Stimulated activated CD8-positive, alpha-beta memory T cell treated with anti-CD3 and anti-CD28 coated beads, Interleukin-7, amount 100 ng/mL, for 1 hour (primary cell): ENCODE data around the gene RASGRF1.

ENCODE experiments used
- DNase-seq, 2 donors: peaks; one replicate each; pipeline ENCODE4 v3.0.0-alpha.2; 2020; ENCODE audit warnings: low read depth in 2 of 2

RASGRF1 gene

DNA sequence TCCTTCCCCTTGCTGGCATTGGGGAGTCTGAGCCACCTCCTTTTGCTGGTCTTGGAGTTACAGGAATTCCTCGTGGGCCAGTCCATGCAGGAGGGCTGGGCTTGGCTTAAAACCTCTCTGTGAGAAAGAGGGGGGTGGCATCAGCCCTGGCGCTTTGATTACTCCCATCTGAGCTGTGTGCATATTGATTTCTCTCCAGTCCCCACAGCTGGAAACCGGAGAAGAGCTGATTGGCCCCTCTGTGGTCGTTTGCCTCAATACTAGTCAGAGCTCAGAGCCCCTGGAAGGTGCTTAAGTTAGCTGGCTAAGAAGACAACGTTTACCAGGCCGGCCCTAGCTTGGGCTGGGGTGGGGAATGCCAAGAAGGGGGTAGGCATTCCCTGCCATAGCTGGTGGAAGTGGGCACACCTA is 4.0 kb upstream of the RASGRF1 start:
- no peak for DNase-seq

- DNase-seq, result no peak
Observed at GRCh38 chr15:79093352-79093935, 2.9 kb upstream of the RASGRF1 start.

DNA sequence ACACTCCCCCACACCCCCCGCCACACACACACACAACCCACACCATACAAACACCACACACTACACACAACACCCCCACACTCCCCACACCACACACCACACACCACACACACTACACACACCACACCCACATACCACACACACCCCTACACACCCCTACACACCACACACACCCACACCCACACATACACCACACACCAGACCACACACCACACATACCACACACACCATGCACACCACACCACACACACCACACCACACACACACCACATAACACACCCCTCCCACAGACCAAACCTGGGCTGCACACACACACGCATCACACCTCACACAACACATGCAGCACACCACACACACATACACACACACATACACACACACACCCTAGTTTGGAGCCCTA is 1.8 kb upstream of the RASGRF1 start:
- DNase-seq, result no peak

DNA sequence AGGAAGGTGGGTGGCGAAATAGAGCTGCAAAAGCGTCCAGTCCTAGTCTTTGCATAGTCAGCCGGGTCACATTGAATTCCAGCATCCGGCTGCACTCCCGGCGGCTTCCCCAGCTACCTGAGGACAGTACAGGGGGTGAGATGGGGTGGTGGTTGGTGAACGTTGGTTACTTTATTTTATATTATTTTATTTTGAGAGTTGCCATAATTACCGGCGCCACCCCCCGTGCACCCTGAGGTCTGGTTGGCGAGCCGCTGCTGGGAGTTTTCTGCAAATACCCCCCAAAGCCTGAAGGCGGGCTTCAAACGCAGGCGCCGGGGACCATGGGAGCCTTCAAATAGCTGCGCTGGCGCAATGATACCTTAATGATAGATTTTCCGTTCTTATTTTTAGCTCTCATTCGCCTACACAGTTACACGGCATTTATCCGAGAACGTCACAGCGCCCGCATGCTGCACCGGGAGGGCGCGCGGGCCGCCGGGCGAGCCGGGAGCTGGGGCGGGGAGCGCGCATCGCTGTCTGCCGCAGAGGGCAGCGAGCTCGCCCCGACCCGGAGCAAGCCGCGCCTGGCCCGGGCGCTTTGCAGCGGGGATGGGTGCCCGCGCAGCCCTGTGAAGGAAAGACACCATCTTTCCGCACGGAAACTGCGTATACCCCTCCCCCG is 756 bp upstream of the RASGRF1 start:
- no peak for DNase-seq

DNA sequence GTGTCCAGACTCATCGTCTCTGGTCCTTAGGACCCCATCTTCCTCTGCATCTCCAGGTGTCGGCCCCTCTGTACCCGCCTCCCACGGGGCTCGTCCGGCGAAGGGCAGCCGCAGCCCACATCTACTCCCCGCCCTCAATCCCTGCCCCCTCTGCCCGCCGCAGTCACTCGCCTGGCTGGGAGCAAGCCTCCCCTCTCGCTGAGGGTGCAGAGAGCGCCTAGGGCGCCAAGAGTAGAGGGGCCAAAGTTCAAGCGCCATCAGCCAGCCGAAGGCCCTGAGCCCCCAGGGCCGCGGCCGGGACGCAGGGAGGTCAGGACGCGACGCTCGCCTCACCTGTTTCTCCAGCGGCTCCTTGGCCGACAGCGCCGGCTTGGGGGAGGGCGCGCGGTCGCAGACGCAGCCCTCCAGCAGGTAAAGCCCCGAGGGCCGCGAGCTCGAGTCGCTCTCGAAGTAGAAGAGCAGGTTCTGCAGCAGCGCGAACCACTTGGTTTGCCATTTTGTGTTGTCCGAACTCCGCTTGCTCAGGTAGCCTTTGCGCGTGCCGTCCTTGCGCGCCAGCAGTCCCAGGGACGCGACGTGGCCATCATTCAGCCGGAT is 592 bp downstream of the RASGRF1 start:
- no peak for DNase-seq

GRCh38 chr15:79089331-79089889 is 1.2 kb downstream of the RASGRF1 start:
- no peak for DNase-seq

DNA sequence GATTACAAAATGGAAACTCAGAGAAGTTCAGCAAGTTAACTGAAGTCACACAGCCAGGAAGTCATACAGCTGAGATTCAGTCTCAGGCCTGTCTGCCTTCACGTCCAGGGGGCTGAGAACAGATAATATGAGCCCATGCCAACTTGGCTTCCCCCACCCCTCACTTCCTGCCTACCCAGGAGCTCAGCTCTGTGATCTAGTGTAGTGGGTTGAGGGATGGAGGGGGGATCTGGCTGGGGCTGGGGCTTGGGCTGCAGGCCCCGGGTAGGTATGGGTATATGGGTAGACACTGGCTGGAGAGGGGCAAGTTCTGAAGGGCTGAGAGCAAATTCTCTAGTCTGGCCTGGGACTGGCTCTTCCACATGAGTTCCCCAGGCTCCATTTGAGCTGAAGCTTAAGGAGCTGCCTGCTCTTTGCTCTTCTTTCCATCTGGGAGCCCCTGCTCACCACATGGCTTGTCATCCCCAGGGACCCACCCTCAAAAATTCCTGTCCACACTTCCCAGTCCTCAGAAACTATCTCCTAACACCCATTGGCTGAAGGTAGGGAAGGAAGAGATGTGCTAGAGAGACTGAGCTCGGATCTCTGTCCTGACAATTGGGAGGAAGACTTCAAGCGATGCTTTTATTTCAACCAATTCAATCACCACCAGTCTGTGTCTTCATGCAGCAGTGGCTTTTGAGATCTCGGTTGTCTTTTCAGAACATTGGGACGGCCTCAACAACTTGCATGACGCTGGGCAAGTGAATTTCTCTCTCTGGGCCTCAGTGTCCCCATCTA is 2.0 kb downstream of the RASGRF1 start:
- no peak for DNase-seq

DNA sequence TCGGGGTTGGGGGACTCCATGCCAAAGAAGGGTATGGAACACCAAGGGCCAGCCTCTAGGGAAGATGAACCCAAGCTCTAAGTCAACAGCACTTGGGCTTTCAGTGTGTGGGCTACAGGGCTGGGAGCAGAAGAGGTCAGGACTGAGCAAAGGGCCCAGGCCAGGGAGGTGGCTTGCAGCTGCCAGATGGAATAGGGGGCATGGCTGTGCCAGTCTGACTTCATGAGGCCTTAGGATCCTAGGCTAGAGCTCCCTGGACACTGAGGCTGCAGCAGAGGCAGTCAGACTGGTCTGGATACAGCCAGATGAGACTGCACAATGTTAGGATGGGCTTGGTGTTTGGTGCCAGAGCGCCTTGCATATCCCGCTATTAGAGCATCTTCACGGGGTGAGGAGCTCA is 3.8 kb downstream of the RASGRF1 start:
- no peak for DNase-seq

DNA sequence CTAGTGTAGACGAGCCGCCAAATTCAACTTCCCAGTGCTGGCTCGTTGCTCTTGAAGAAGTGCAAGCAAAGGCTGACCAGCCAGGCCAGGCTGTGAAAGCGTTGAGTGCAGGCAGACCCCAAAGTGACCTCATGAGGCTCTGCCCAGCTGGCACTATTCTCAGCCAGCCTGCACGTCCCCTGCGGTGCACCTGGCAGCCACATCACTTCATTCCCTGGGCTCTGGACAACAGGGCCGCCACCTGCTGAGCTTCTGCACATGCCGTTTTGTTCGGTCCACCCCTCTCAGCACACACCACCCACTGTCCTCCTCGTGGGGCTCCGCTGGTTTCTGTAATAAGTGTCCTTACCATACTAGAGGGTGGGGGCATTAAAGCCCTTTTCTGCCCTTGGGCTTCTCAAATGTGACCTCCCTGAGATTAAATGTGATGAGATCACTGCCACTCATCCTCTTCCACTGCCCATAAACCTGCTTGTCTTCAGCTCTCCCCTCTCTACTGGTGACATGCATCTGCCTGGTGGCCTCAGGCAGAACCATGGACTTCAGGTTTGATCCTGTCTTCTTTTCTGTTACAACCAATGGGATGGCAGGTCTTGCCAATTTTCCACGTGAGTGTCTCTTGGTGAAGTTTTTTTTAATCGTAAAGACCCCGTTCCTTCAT is 6.1 kb downstream of the RASGRF1 start:
- DNase-seq, result no peak

DNA sequence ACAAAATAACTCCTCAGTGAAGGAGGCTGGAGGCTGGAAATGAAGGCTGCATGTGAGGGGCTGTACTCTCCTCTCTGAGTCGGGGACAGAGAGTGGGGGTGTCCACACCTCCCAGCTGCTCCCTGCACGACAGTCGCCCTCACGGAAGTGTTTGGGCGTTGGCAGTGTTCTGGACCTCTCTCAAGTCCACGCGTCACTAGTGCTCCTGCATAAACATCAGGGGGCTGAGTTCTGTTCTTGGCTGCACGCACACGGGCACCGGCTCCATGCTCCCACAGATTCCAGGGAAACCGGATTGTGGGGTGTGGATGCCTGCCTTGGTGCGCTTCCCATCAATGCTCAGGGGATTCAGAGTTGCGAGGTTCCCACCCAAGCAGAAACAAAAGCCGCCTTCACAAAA is 7.4 kb downstream of the RASGRF1 start:
- DNase-seq, result no peak

GRCh38 chr15:79082363-79083070 is 8.1 kb downstream of the RASGRF1 start:
- DNase-seq, result no peak

DNA sequence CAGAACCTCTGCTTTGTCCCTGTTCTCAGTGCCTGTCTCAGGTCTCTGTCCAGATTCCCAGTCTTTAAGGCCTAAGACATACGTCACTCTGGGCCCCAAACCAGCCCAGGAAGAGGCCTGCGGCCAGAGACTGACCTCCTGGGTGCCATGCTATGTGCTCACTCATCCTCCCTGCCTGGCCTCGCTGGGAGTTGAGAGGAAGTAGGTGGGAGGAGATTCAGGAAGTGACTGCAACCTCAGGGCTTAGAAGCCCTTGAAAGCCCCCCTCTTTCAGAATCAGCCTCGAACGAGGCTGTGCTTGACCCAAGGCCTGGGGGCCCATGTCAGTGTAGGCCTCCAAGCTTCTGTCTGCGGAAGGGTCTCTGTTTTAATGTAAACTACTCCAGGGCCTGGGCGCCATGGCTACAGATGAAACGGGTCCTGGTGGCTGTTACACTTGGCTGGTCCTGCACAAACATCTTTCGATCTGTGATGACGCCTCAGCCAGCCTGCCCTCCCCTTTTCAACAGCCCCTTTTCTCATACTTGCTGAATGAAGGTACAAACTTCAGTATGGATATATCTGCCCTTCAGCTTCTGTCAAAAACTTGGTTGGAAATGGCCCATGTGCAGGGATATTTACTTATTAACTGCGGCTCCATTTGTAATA is 11.7 kb downstream of the RASGRF1 start:
- DNase-seq, result no peak

- no peak for DNase-seq
Observed at GRCh38 chr15:79078003-79078402, 12.6 kb downstream of the RASGRF1 start.

DNA sequence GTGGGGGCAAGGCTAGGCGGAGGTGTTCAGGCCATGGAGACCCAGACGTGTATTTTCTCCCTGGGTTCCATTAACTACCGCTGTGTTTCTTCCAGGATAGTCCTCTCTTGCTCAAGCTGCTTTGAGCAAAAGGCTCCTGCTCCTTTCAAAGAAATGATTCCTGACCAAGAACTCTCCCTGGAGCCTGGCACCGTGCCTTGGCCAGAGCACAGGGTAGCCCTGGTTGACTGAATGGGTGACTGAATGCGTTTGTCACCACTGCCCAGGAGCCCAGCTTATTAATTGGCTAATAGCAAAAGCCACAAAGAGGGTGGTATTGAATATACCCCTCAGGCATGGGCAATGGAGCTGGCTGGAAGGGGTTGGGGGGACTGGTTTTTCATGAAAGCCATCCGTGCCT is 13.9 kb downstream of the RASGRF1 start:
- DNase-seq, result no peak

GRCh38 chr15:79075256-79075655 is 15.3 kb downstream of the RASGRF1 start:
- no peak for DNase-seq

GRCh38 chr15:79073336-79073735 is 17.2 kb downstream of the RASGRF1 start:
- DNase-seq, result no peak

DNA sequence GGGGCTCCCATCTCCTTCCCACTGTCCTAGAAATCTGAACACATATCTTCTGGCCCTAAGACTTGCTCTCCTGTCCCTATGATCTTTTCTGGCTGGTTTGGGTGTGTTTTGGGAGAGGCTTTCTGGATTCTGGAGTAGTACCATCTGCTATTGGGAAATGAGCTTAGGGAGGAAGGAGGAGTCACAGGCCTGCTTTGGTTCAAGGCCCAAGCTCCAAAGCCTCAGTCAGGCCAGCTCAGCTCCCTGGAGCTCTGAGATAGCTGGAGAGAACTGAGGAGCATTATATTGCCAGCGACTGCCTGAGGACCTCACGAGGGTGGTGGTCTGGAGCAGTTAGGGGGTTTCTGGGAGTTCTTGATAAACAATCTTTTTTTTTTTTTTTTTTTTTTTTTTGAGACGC is 18.7 kb downstream of the RASGRF1 start:
- DNase-seq, result no peak

- DNase-seq, result no peak
Observed at GRCh38 chr15:79068790-79069189, 21.8 kb downstream of the RASGRF1 start.

DNA sequence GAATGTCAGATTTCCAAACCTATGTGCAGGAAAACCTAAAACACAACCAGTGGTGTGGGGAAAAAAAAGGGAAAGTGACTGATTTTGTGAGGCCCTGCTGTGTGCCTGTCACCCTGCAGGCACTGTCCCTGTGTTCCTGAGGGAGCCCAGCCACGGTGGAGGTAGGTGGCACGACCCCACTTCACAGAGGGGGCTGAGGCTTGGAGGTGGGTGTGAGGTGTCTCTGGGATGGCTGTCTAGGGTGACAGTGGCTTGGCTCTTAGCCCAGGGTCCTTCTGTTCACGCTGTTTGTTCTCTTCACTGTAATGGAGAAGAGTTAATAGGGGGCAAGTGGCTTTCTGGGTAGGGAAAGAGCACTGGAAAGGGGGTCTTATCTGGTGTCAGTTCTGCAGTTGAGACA is 22.6 kb downstream of the RASGRF1 start:
- DNase-seq, result no peak

DNA sequence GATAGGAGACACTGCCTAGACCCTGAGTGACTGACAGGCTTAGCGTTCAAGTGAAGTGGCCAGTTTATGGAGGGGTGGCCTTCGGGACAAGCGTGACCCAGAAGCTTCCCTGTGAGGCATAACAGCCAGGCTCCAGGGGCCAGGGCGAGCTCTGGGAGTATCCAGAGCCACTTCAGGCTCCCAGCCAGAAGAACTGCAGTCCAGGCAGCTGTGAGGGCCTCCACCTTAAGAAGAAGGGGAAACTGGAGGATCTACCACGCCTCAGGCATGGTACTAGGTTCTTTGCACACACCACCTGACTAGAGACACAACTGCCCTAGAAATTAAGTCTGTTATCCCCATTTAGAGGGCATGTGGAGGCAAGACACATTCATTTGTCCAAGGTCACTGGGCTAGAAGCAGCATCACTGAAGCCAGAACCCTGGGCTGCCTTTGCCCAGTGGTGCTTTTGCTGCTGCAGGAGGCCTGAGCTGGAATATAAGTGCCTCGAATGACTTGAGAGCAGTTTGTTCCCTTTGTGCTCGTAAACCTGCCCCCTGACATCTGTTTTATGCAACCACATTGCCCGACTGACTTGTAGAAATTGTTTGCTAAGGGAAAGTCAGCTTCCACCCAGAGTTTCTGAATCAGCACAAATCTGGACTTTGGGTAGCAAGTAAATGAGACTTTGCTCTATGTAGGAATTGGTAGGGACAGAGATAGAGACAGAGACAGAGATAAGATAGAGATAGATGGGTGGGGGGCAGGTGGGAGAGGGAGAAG is 23.3 kb downstream of the RASGRF1 start:
- DNase-seq, result no peak
